ENCODE results near the gene HOXB3. TPM values are rescaled to one million over a fixed set of nuclear protein-coding genes. Genes with fewer than 3 reads are reported as not detected.

Gene HOXB3
- total RNA-seq, 3 donors from 2014 or later (not counting 1 experiment from before 2014, with no cell fraction given): 7.9 to 15.6 (median 15.3) TPM

DNA sequence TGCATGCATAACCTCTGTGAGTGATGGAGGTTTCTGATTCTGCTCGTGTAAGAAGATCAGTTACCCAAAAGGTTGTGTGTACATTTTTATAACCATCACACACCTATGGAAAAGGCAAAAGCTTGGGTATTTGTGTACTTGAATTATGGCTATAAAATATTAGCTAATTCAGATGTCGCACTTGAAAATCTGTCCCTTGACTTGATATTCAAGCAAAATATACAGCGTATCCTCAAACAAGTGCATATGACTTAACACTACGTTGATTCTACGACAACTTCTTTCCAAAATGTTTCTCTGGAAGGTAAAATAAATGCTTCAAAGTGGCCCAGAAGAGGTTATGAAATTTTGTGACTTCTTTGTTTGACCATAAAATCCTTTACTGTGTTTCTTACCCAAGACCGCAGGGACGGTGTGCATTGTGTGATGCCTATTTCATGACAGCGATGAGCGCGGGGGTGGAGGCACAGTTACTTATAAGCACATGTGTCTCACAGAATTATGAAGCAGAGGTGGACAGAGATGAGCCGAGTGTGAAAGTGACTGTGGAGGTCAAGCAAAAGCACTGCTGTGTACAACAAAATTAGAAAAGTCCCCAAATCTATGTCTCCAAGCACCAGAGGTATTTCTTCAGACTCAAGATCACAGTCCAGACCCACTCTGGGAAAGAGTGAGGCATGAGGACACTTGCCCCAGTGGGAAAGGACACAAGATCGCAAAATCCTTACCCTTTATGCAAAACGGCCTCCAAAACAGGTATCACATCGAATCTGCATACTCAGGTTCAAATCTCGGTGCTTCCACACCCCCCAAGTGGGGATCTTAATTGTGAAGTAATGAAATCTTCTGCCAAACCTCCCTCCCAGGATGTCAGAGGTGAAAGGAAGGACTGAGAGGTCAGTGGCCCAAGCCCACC, 40.2 kb upstream of the HOXB3 start:
- Histone ChIP-seq H3K27ac (ENCODE audit: low read length) (no peak overlapping the region), H3K4me3 (ENCODE audit: low read length) (no peak overlapping the region), H3K4me1 (ENCODE audit: control insufficient read depth, insufficient read depth, low read length) (peaks cover 28% of the 10 kb centered on the region), H3K9me3 (ENCODE audit: control insufficient read depth, insufficient read depth, low read length) (no peaks in the 10 kb centered on the region), H3K36me3 (ENCODE audit: control insufficient read depth, insufficient read depth, low read length) (no peaks in the 10 kb centered on the region), H3K27me3 (ENCODE audit: control insufficient read depth, insufficient read depth, low read length) (peaks cover 65% of the 10 kb centered on the region)
- Mint-ChIP-seq H3K27me3 (ENCODE audit: low read depth in 2 of 2) (peaks cover 82 to 91% of the 10 kb centered on the region in 2 donors), H3K36me3 (no peaks in the 10 kb centered on the region), H3K4me3 (no peak overlapping the region), H3K27ac (no peak overlapping the region), H3K9me3 (no peaks in the 10 kb centered on the region), H3K4me1 (peaks cover 18 to 24% of the 10 kb centered on the region in 2 donors)
- 95% methylated on average over 12 of the region's 15 CpGs for WGBS (ENCODE audit: insufficient coverage)
- ATAC-seq: no peak
- DNase-seq: no peak
- TF ChIP-seq, protein P1, sequence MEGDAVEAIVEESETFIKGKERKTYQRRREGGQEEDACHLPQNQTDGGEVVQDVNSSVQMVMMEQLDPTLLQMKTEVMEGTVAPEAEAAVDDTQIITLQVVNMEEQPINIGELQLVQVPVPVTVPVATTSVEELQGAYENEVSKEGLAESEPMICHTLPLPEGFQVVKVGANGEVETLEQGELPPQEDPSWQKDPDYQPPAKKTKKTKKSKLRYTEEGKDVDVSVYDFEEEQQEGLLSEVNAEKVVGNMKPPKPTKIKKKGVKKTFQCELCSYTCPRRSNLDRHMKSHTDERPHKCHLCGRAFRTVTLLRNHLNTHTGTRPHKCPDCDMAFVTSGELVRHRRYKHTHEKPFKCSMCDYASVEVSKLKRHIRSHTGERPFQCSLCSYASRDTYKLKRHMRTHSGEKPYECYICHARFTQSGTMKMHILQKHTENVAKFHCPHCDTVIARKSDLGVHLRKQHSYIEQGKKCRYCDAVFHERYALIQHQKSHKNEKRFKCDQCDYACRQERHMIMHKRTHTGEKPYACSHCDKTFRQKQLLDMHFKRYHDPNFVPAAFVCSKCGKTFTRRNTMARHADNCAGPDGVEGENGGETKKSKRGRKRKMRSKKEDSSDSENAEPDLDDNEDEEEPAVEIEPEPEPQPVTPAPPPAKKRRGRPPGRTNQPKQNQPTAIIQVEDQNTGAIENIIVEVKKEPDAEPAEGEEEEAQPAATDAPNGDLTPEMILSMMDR (IDR thresholded peaks at IDR 0.05): no peak
- intact Hi-C loops (cut with micrococcal nuclease): no loop called here

DNA sequence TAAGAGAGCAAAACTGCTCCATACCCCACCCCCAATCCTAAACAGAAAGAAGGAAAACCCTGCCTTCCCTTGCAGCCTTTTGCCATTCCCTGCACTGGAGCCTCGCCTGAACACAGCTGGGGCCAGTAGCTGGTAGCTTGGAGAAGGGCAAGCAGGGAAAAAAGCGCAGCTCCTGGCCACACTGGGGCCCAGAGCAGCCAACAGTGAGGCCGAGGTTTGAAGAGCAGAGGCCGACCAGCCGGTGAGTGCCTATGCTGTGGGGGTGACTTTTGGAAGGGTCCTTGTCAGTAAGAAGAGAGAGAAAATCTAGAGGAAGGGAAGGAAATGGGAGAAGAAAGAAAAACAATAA, 39.3 kb upstream of the HOXB3 start:
- Mint-ChIP-seq H3K27me3 (ENCODE audit: low read depth in 2 of 2) (peaks cover 74 to 87% of the 10 kb centered on the region in 2 donors), H3K27ac (no peak overlapping the region), H3K9me3 (no peaks in the 10 kb centered on the region), H3K4me1 (peaks cover 18 to 25% of the 10 kb centered on the region in 2 donors), H3K36me3 (no peaks in the 10 kb centered on the region), H3K4me3 (no peak overlapping the region)
- H3K4me1 ChIP-seq (ENCODE audit: control insufficient read depth, insufficient read depth, low read length): peaks cover 36% of the 10 kb centered on the region
- H3K9me3 ChIP-seq (ENCODE audit: control insufficient read depth, insufficient read depth, low read length): no peaks in the 10 kb centered on the region
- no peak overlapping the region for H3K27ac ChIP-seq (ENCODE audit: low read length)
- peaks cover 65% of the 10 kb centered on the region for H3K27me3 ChIP-seq (ENCODE audit: control insufficient read depth, insufficient read depth, low read length)
- 89% methylated on average over 5 of the region's 5 CpGs for WGBS (ENCODE audit: insufficient coverage)
- DNase-seq: no peak
- no peak overlapping the region for H3K4me3 ChIP-seq (ENCODE audit: low read length)
- ATAC-seq: no peak
- H3K36me3 ChIP-seq (ENCODE audit: control insufficient read depth, insufficient read depth, low read length): no peaks in the 10 kb centered on the region
- intact Hi-C loops (cut with micrococcal nuclease): no loop called here
- TF ChIP-seq, protein P1 (IDR thresholded peaks at IDR 0.05): no peak

DNA sequence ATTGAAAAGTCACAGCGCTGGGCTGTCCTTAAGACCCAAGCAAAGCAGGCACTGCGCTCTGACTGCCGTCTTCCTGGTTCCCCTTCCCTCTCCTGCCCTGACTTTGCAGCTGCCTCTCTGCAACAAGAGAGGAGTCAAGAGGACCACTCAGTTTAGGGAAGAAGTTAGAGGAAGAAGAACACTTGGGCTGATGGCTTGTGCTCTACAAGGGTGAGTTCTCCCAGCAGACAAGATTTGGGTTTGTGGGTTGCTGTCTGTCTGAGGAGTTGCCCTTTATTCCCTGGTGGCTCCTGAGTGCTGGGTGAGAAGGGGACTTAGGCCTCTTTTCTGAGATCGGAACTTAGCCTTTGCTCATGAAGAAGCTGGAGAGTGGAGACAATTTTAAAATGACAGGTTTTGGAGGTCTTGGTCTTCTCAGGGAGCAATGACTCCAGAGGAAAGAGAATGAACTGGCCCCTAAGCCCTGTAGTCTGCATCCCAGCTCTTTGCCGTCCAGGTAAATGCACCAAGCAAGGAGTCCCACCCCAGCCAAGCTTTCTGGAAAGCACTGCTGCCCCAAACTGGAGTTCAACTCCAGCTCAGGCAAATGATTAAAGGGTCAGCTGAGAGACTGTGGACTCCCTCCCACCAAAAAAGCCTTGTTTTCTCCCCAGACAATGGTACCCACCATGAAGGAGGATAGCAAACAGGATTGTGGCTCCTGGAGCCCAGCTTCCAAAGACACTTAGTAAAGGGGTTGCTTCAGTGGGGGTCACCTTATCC, 38.8 kb upstream of the HOXB3 start:
- H3K9me3 ChIP-seq (ENCODE audit: control insufficient read depth, insufficient read depth, low read length): no peaks in the 10 kb centered on the region
- no peak overlapping the region for H3K4me3 ChIP-seq (ENCODE audit: low read length)
- peaks cover 18 to 25% of the 10 kb centered on the region in 2 donors for H3K4me1 Mint-ChIP-seq
- H3K27me3 Mint-ChIP-seq (ENCODE audit: low read depth in 2 of 2): peaks cover 74 to 87% of the 10 kb centered on the region in 2 donors
- no peak overlapping the region for H3K27ac ChIP-seq (ENCODE audit: low read length)
- peaks cover 31% of the 10 kb centered on the region for H3K4me1 ChIP-seq (ENCODE audit: control insufficient read depth, insufficient read depth, low read length)
- no peak for DNase-seq
- H3K4me3 Mint-ChIP-seq: no peak overlapping the region
- no peak for ATAC-seq
- H3K27ac Mint-ChIP-seq: no peak overlapping the region
- WGBS (ENCODE audit: insufficient coverage): 43% methylated on average over 5 of the region's 5 CpGs
- no peaks in the 10 kb centered on the region for H3K36me3 Mint-ChIP-seq
- H3K9me3 Mint-ChIP-seq: no peaks in the 10 kb centered on the region
- H3K27me3 ChIP-seq (ENCODE audit: control insufficient read depth, insufficient read depth, low read length): peaks cover 62% of the 10 kb centered on the region
- H3K36me3 ChIP-seq (ENCODE audit: control insufficient read depth, insufficient read depth, low read length): no peaks in the 10 kb centered on the region
- TF ChIP-seq, protein P1 (IDR thresholded peaks at IDR 0.05): no peak
- intact Hi-C loops (cut with micrococcal nuclease): no loop called here
